ENCODE results near the gene NEK5. TPM values are rescaled to one million over a fixed set of nuclear protein-coding genes. Genes with fewer than 3 reads are reported as not detected.
A peak's percentile ranks its signal among the peaks of the same experiment; 100 is the strongest.

NEK5 gene
- total RNA-seq, 1 donor from 2014 or later, result 0.50 TPM

DNA sequence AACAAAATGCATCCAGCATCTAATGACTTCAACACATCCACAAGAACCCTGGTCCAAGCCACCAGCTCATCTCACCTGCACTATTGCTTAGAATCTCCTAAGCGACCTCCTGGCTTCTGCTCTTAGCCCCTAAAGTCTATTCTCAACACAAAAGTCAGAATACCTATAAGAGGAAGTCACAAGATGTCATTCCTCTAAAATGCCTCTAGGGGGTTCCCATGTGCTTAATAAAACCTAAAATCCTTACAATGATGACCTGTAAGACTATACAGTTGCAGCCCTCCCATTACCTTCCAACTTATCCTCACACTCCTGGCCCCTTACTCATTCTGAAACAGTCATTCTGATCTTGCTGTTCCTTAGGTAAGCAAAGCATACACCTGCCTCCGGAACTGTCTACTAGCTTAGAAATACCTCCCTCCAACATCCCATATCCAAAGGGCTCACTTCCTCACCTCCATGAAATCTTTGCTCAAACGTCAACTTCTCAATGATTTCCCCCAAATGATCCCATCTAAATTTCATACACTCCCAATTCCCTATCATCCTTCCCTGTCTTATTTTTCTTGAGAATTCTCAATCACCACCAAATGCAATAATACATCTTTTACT is 127.6 kb downstream of the NEK5 start:
- no peak for FAIRE-seq
- H3K9me3 ChIP-seq (ENCODE audit: insufficient read depth, low read depth, low read length), result no peaks in the 10 kb centered on the region
- Mint-ChIP-seq H3K9me3 (ENCODE audit: unreplicated experiment) (no peaks in the 10 kb centered on the region), H3K27ac (ENCODE audit: unreplicated experiment) (no peak overlapping the region), H3K4me3 (ENCODE audit: unreplicated experiment) (no peak overlapping the region), H3K4me1 (ENCODE audit: low read depth, unreplicated experiment) (peaks cover 11% of the 10 kb centered on the region), H3K27me3 (ENCODE audit: low read depth, unreplicated experiment) (no peaks in the 10 kb centered on the region), H3K36me3 (ENCODE audit: low read depth, unreplicated experiment) (peaks cover under 1% of the 10 kb centered on the region)
- H3K79me2 ChIP-seq (ENCODE audit: insufficient read depth, low read length), result no peaks in the 10 kb centered on the region
- no peak overlapping the region for H3K9ac ChIP-seq (ENCODE audit: low read length)
- H3K4me3 ChIP-seq (ENCODE audit: insufficient read depth, low read depth, low read length), result no peak overlapping the region
- H3K27ac ChIP-seq (ENCODE audit: low read depth, low read length), result no peak overlapping the region
- H3K36me3 ChIP-seq (ENCODE audit: insufficient read depth, low read length), result no peaks in the 10 kb centered on the region
- peaks cover 15% of the 10 kb centered on the region for H3K27me3 ChIP-seq (ENCODE audit: insufficient read depth, low read length)
- H3K4me1 ChIP-seq (ENCODE audit: insufficient read depth, low read length), result no peaks in the 10 kb centered on the region
- peaks cover 20% of the 10 kb centered on the region for H4K20me1 ChIP-seq (ENCODE audit: insufficient read depth, low read length)
- H2AFZ ChIP-seq (ENCODE audit: low read depth, low read length), result no peak overlapping the region
- H3K4me2 ChIP-seq (ENCODE audit: low read length), result no peak overlapping the region
- DNase-seq (ENCODE audit: low read depth), result peak; percentile 24
- TF ChIP-seq, protein P1, sequence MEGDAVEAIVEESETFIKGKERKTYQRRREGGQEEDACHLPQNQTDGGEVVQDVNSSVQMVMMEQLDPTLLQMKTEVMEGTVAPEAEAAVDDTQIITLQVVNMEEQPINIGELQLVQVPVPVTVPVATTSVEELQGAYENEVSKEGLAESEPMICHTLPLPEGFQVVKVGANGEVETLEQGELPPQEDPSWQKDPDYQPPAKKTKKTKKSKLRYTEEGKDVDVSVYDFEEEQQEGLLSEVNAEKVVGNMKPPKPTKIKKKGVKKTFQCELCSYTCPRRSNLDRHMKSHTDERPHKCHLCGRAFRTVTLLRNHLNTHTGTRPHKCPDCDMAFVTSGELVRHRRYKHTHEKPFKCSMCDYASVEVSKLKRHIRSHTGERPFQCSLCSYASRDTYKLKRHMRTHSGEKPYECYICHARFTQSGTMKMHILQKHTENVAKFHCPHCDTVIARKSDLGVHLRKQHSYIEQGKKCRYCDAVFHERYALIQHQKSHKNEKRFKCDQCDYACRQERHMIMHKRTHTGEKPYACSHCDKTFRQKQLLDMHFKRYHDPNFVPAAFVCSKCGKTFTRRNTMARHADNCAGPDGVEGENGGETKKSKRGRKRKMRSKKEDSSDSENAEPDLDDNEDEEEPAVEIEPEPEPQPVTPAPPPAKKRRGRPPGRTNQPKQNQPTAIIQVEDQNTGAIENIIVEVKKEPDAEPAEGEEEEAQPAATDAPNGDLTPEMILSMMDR (IDR thresholded peaks at IDR 0.05; ENCODE audit: insufficient read depth, low read depth, low read length), result peak; percentile 64
- no peak for TF ChIP-seq EZH2 (IDR thresholded peaks at IDR 0.05; ENCODE audit: insufficient read depth, low read length)

DNA sequence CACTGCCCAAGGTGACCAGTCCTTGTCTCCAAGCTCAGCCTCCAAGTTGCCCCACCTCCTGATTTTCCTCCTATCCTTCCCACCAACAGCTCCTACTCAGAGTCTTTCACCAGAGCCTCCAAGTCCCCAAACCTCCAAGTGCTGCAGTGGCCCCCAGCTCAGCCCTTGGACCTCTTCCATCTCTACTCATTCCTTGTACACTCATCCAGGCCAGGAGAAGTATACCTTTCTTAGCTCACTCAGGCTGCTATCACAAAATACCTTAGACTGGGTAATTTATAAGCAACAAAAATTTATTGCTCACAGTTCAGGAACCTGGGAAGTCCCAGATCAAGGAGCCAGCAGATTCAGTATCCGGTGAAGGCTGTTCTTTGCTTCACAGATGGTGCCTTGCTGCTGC is 129.0 kb downstream of the NEK5 start:
- H3K27ac ChIP-seq (ENCODE audit: low read depth, low read length), result no peak overlapping the region
- TF ChIP-seq, protein P1 (IDR thresholded peaks at IDR 0.05; ENCODE audit: insufficient read depth, low read depth, low read length), result no peak
- TF ChIP-seq EZH2 (IDR thresholded peaks at IDR 0.05; ENCODE audit: insufficient read depth, low read length), result no peak
- Mint-ChIP-seq H3K27me3 (ENCODE audit: low read depth, unreplicated experiment) (no peaks in the 10 kb centered on the region), H3K27ac (ENCODE audit: unreplicated experiment) (no peak overlapping the region), H3K36me3 (ENCODE audit: low read depth, unreplicated experiment) (no peaks in the 10 kb centered on the region), H3K4me1 (ENCODE audit: low read depth, unreplicated experiment) (peaks cover 11% of the 10 kb centered on the region), H3K9me3 (ENCODE audit: unreplicated experiment) (no peaks in the 10 kb centered on the region), H3K4me3 (ENCODE audit: unreplicated experiment) (no peak overlapping the region)
- no peaks in the 10 kb centered on the region for H3K79me2 ChIP-seq (ENCODE audit: insufficient read depth, low read length)
- no peak for FAIRE-seq
- H3K27me3 ChIP-seq (ENCODE audit: insufficient read depth, low read length), result peaks cover 21% of the 10 kb centered on the region
- H2AFZ ChIP-seq (ENCODE audit: low read depth, low read length), result no peak overlapping the region
- H3K4me2 ChIP-seq (ENCODE audit: low read length), result peak overlapping the region; percentile 24
- H3K9ac ChIP-seq (ENCODE audit: low read length), result no peak overlapping the region
- H3K4me1 ChIP-seq (ENCODE audit: insufficient read depth, low read length), result no peaks in the 10 kb centered on the region
- H4K20me1 ChIP-seq (ENCODE audit: insufficient read depth, low read length), result peaks cover 20% of the 10 kb centered on the region
- no peak overlapping the region for H3K4me3 ChIP-seq (ENCODE audit: insufficient read depth, low read depth, low read length)
- no peaks in the 10 kb centered on the region for H3K9me3 ChIP-seq (ENCODE audit: insufficient read depth, low read depth, low read length)
- no peaks in the 10 kb centered on the region for H3K36me3 ChIP-seq (ENCODE audit: insufficient read depth, low read length)
- no peak for DNase-seq (ENCODE audit: low read depth)

DNA sequence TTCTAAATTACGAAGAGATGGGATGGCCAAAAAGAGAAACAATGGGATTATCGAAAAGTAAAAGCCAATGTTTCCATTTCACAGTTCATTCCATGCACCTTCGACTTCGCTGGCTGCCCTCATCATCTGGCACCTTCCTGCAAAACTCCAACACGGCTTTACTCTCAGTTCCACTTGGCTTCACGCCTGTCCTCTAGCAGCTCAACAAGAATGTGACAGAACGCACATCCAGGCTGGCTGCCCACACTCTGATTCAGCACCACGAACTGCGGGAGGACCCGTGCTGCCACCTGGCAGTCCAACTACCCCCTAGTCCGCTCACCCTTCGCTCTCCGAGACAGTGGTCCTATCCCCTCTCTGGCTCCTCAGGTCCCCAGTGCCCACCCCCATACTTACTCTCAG is 129.4 kb downstream of the NEK5 start:
- Mint-ChIP-seq H3K9me3 (ENCODE audit: unreplicated experiment) (no peaks in the 10 kb centered on the region), H3K36me3 (ENCODE audit: low read depth, unreplicated experiment) (no peaks in the 10 kb centered on the region), H3K4me3 (ENCODE audit: unreplicated experiment) (no peak overlapping the region), H3K4me1 (ENCODE audit: low read depth, unreplicated experiment) (peaks cover 11% of the 10 kb centered on the region), H3K27me3 (ENCODE audit: low read depth, unreplicated experiment) (no peaks in the 10 kb centered on the region), H3K27ac (ENCODE audit: unreplicated experiment) (no peak overlapping the region)
- H4K20me1 ChIP-seq (ENCODE audit: insufficient read depth, low read length), result peaks cover 20% of the 10 kb centered on the region
- H3K4me3 ChIP-seq (ENCODE audit: insufficient read depth, low read depth, low read length), result no peak overlapping the region
- TF ChIP-seq, protein P1 (IDR thresholded peaks at IDR 0.05; ENCODE audit: insufficient read depth, low read depth, low read length), result no peak
- TF ChIP-seq EZH2 (IDR thresholded peaks at IDR 0.05; ENCODE audit: insufficient read depth, low read length), result no peak
- no peaks in the 10 kb centered on the region for H3K79me2 ChIP-seq (ENCODE audit: insufficient read depth, low read length)
- H3K9ac ChIP-seq (ENCODE audit: low read length), result no peak overlapping the region
- H3K27me3 ChIP-seq (ENCODE audit: insufficient read depth, low read length), result peaks cover 21% of the 10 kb centered on the region
- FAIRE-seq (no peak), DNase-seq (ENCODE audit: low read depth) (peak; percentile 42)
- no peaks in the 10 kb centered on the region for H3K36me3 ChIP-seq (ENCODE audit: insufficient read depth, low read length)
- H3K4me2 ChIP-seq (ENCODE audit: low read length), result peak overlapping the region; percentile 24
- H3K9me3 ChIP-seq (ENCODE audit: insufficient read depth, low read depth, low read length), result no peaks in the 10 kb centered on the region
- H3K27ac ChIP-seq (ENCODE audit: low read depth, low read length), result no peak overlapping the region
- no peaks in the 10 kb centered on the region for H3K4me1 ChIP-seq (ENCODE audit: insufficient read depth, low read length)
- no peak overlapping the region for H2AFZ ChIP-seq (ENCODE audit: low read depth, low read length)

Data from astrocyte (in vitro differentiated cells and primary cell).